Ovary (tissue), 3 donors: ENCODE data around the gene SEMA4B.

Experiments used
- EP300 ChIP-seq: sonication (generic); formaldehyde crosslinking; IDR thresholded peaks from one replicate; pipeline ENCODE4 v1.6.1; 2017; ENCODE audit warnings: antibody characterized with exemption
- POLR2A ChIP-seq: fragments of 450-650 bp; IDR thresholded peaks from one replicate; pipeline ENCODE4 v1.6.1; 2017; ENCODE audit warnings: antibody characterized with exemption, mild to moderate bottlenecking, moderate library complexity
- TF ChIP-seq, protein P1 (sequence below), 3 donors: fragments of 450-650 bp in 2 of 3; fragments of 200-600 bp in 1 of 3; IDR thresholded peaks; one replicate each; pipeline versions ENCODE4 v1.5.1 to v1.8.0; 2016 to 2022; ENCODE audit warnings: antibody characterized with exemption in 3 of 3, mild to moderate bottlenecking in 1 of 3
- donor health status: DM: no; HTN: no; CAD: no.

DNA sequence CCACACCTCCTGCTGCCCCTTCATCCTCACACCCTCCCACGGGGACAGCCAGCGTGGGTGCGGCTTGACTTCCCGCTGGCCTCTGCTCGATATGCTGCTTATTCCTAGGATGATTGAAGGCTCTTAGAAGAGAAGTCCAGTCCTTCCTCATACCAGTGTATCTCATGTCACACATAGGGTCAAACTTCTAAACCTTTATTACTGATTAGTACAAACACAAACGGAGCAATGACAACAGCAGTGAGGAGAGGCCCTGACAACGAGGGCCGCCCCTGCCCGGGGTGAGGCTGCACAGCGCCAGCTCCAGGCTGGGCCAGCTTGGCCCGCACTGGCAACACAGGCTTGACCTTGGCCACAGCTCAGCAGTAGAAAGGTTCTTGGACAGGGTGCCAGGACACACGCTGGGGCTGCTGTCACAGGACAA lies 29.0 kb downstream of the SEMA4B start:
- TF ChIP-seq, protein P1, sequence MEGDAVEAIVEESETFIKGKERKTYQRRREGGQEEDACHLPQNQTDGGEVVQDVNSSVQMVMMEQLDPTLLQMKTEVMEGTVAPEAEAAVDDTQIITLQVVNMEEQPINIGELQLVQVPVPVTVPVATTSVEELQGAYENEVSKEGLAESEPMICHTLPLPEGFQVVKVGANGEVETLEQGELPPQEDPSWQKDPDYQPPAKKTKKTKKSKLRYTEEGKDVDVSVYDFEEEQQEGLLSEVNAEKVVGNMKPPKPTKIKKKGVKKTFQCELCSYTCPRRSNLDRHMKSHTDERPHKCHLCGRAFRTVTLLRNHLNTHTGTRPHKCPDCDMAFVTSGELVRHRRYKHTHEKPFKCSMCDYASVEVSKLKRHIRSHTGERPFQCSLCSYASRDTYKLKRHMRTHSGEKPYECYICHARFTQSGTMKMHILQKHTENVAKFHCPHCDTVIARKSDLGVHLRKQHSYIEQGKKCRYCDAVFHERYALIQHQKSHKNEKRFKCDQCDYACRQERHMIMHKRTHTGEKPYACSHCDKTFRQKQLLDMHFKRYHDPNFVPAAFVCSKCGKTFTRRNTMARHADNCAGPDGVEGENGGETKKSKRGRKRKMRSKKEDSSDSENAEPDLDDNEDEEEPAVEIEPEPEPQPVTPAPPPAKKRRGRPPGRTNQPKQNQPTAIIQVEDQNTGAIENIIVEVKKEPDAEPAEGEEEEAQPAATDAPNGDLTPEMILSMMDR (IDR thresholded peaks at IDR 0.05) = no peak
- no peak for TF ChIP-seq POLR2A
- TF ChIP-seq EP300 = no peak
